ENCODE measurements around the gene CCER1.
"Not testable (repeated sequence)": the region's sequence is repeated elsewhere in the genome, so short reads cannot be mapped to it uniquely, and the experiment has no call there.

Gene CCER1, protein sequence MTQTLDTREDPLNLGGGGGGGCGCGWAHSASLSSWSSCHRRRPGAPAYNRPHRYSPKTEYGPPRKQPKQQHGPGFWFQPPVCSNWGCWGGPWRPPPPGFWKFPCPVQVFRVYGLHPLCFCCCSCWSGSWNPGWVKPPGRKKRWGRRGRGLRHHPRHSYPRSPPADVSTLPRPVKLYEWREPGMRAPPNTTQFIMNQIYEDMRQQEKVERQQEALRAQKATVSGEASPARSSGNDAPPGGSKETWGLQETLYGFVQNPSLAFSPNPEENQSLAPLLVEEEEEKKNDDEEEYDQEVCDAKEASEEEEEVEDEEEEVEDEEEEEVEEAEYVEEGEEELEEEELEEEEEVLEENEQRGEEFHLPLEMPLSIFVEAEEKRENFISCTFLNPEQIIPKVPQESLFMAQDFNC

DNA sequence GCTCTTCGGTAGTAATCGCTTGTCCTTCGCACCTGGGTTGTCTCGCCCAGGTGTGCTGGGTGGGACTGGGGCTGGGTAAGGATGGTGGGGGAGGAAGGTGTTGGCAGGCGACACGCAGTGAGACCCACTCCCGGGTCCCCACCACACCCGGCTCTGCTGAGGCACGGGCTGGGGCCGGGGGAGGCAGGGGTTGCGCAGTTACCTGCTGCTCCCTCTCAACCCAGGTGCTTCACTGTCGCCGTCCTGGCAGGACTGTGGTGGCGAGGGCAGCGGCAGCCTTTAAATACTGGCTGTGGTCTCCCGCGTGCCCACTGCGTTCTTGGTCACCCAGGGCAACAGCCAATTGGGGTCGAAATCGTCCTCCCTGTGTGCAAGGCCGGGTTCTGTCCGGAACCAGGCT is at the start of gene CCER1:
CCER1 (minus strand) TSS at position 256 of the 400 bp plus-strand sequence. CDS start 434 bp downstream, outside the sequence.
- DNase-seq, result no peak

DNA sequence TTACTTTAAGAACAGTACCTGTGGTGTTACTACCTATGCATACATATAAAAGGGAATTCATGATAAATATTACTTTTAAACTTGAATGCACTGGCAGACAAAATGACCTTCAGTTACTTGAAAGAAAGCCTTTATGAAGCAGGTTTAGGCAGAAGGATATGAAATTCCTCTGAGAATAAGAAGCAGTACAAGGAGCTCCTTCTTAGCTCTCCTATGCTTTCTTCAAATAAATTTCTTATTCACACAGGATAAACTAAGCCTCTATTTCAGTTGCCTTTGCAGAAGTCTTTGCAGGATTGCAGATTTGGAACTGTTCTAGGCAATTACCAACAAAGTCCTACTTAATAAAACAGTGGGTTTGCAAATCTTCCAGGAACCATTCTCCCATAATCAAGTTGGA is 48.8 kb upstream of the CCER1 start:
- no peak for DNase-seq

DNA sequence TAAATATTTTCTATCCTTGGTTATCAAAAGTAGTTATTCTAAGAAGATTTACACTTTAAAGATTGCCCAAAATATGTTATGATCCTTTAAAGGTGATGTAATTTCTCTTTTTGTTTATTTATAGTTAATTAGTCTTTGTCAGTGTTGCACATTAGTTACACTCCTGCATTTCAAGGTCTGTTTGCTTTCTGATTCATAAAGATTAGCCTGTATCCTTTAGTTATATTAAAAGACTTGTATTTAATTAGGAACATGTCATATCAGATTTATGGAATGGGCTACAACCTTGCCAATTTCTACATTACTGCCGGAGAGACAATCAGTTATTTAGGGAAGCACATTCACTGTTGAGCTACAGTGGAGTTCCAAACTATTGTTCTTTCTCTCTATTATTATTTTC is 46.3 kb upstream of the CCER1 start:
- no peak for DNase-seq

DNA sequence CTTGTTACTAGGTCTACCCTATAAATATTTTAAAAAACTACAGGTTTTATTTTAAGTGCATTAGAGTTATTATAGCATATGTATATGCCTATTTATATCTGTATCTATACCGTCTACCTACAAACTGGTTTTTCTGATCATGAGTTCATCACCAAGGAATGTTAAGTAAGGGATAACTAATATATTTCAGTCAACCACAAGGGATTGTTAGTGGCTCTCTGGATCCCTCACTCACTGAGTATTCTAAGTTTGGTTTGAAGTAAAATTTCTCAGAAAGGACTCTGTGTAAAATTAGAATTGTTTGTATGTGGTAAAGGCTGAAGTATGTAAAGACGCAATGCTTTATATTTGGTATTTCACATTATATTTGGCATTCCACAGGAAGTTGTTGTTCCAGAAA is 45.0 kb upstream of the CCER1 start:
- DNase-seq, result no peak

DNA sequence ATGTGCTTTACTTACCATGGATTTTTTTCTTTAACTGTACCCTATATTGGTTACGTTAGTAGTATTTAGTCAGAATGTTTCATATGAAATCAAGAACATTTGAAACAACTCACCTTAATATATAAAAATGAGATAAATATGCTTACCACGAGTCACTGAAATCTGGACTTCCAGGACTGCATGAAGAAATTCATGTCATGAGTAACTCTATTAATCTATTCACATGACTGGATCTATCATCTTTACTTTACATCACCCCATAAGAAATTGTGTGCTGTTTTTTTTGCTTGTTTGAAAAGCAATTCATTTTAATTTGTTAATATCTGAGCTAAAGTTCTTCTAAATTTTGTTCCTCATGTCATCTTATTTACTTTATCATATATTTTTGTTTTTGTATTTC is 44.6 kb upstream of the CCER1 start:
- DNase-seq, result no peak

DNA sequence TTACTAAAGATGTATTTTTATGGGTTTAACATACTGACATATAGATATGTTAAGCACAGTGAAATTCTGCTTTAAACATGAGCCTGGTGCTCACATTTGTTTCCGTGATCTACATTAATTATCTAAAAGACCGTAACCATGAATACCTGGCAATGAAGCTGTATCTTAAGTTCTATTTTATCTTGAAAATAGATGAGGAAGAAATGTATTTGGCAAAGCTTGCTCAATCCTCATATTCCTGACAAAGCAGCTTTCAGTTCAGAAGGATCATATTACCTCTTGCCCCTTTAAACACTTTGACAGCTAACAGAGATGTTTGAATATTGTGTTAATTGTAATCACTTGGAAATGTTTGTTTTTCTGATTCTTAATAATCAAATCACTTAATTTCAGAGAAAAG is 40.0 kb upstream of the CCER1 start:
- DNase-seq, result no peak

DNA sequence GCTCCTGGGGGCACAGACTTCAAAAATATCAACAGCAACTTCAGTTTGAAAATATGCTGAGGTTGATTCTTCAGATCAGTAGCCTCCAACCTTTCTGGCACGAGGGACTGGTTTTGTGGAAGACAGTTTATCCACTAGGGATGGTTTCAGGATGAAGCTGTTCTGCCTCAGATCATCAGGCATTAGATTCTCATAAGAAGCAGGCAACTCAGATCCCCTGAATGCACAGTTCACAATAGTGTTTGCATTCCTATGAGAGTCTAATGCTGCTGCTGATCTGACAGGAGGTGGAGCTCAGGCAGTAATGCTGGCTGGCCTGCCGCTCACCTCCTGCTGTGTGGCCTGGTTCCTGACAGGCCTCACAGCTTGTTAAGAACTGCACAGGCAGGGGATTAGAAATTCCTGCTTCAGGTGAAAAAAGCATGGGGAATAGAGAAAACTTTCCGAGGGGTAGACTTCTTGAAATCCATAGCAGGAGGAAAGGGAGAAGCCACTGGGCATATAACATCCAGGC is 37.0 kb upstream of the CCER1 start:
- DNase-seq, result no peak

DNA sequence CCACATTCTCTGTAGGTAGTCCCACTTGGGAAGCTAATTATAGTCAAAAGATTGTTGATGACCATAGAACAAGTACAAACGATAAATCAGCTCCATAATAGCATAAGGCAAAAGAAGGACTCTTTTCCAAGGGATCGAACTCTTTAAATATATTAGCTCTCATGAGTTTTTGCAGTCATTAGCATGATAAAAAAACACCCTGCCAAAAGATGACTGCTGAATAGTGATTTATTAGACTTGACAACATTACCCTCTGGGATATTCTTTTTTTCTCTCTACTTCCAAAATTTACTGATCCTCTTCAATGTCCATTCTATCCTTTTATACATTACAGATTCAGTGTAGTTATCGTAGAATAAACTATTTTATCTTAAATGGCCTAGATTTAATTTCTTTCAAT is 35.6 kb upstream of the CCER1 start:
- DNase-seq, result no peak

DNA sequence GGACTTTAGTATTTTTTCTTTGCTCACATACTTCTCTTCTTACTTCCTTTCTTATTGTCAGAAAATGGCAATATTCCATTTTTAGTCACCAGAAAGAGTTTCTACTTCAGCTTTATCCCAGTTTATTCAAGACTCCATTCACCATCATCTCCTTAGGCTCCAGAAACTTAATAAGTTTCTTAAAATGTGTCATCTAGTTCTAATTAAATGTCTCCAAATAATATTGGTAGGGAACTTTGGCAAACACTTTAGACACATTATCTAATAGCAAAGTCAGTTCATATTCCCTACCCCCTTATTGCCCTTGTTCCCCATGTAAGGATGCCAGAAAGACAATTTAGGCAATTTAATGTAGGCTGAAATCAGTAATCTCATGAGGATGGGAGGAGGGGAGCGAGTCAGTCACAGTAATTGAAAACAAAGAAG is 34.7 kb upstream of the CCER1 start:
- no peak for DNase-seq

DNA sequence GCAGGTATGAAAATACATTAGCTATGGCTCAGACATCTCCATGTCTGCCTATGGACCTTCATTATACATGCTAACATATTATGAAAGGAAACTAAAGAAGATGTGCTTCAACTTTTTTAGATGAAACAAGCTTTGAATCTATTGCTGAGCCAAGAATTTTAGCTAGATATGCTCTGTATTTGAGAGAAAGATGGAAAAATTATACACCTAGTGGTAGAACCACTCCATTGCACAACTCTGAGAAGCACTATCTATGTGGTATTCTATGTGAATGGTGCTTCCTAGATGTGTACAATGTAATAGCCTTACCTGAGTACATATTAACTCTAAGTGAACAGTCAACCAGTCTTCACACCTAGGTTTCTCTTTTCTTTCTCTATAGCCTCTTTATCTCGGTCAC is 32.5 kb upstream of the CCER1 start:
- no peak for DNase-seq

DNA sequence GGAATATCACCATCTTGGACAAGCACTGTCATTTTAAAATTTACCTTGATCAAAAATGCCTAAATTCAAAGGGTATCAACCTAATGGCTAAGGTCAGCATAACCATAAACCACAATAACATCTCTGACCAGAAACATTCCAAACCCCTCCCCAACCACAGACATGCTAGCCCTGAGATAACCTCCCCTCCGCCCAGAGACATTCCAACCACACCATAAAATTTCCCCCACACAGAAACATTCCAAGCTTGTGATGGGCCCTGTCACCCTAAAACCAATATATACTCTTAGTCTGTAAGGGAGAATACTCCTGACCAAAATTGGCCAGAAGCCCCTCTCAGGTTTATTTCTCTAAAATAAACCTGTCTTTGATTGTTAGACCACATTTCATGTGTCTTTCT is 32.1 kb upstream of the CCER1 start:
- DNase-seq, result no peak

DNA sequence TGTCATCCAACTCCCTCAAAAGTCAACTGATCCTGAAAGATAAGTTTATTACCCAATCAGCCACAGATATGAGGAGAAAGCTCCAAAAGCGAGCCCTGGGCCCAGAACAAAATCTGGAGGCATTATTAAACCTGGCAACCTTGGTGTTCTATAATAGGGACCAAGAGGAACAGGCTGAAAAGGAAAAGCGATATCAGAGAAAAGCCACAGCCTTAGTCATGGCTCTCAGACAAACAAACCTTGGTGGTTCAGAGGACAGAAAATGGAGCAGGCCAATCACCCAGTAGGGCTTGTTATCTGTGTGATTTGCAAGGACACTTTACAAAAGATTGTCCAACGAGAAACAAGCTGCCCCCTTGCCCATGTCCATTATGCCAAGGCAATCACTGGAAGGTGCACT is 30.4 kb upstream of the CCER1 start:
- DNase-seq, result not testable (repeated sequence)

DNA sequence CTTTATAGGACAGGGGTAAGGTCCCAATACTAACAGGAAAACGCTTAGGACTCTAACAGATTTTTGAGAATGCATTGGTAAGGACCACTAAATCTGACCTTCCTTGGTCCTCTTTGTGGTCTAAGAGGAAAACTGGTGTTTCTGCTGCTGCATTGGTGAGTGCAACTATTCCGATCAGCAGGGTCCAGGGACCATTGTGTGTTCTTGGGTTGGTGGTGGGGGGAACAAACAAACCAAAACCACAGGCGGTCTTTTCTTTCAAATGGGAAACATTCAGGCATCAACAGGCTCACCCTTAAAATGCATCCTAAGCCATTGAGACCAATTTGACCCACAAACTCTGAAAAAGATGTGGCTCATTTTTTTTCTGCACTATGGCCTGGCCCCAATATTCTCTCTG is 29.1 kb upstream of the CCER1 start:
- no peak for DNase-seq

DNA sequence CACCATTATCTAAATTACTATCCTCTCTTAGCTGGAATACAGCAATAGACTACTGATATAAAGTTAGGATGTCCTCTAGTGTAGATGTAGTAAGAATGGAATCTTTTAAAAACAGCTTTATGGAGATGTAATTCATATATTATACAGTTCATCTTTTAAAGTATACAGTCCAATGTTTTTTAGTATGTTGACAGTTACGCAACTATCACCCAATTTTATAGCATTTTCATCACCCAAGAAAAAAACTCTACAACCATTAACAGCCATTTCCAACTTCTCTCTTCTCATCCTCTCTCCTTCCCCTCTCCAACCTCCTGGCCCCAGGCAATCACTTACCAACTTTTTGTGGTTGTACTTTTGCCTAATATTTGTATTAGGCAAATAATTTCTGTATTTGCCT is 27.2 kb upstream of the CCER1 start:
- DNase-seq, result no peak

DNA sequence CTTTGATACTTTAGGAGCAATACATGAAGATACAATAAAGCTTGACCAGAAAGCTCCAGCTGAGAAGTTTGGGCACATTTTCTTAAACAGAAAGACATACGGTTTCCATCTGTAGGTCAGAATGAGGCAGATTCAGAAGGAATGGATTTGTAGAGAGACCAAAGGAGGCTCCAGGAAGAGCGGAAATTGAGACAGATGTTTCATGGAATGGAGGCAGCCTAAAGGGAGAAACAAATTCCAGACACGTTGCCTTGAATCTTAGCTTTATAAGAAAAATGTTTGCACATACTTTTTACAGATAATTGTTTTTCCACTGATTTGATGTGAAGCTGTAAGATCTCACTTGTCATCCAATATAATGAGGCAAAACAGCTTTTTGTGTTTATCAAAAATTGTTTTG is 25.0 kb upstream of the CCER1 start:
- no peak for DNase-seq

DNA sequence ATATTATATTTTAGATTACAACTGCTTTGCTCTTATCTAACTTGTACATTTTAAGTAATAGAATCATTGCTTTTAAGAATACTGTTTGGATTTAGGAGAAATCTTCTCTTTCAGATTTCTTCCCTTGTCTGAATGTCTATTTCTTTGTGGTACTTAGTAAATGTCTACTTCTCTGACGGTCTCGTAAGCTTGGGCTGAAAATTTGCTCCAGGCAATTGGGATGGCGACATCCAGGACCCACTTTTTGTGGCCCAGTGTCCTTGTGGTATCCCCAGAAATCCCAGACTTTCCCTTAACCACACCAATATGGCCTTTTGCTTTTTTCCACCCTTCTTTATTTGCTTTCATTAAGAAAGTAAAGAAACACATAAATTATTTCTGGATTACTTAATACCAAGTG is 24.0 kb upstream of the CCER1 start:
- no peak for DNase-seq

DNA sequence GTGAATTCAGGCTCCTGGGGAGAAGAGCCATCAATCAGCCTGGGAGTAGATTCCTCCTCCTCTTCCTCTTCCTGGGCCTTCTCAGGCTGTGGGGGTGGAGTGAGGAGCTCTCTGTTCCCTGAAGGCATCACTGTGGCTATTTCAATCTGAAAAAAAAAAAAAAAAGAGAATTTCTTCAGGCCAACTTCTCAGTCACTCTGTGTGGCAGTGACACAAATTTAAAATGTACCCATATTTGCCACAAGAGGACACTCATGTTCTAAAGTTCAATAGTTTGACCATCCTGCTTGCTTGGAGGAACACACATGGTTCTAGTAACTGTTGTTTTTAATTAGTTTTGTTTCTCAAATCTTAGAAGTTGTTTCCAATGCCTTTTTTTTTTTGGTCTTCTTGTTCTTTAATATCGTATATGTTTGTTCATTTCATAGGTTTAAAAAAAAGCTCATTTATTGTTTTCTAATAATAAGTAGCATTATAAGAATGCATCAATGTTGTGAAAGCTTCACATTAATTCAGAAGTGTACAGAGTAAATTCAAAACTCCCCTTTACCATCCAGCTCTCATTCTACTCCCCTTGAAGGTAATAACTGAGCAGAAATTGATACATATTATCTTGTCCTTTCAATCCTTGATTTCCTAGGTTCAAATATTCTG is 23.3 kb upstream of the CCER1 start:
- peak; percentile 4 to 50 for DNase-seq

DNA sequence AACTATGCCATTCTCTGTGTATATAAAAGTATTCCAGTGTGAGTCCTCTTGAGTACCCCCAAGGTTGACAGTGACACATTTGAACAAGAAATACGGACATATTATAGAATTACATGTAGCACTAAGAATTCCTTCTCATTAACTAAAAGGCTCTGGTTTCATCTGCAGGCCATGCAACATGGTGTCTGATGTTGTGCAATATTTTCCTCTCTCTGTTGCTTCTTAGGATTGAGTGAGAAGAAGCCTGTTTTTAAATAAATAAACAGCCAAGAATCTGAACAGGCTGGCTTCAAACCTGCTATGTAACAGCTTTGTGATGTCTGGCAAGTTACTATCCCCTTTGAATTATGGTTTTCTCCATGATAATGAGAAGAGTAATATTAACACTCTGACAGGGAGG is 22.2 kb upstream of the CCER1 start:
- no peak for DNase-seq

DNA sequence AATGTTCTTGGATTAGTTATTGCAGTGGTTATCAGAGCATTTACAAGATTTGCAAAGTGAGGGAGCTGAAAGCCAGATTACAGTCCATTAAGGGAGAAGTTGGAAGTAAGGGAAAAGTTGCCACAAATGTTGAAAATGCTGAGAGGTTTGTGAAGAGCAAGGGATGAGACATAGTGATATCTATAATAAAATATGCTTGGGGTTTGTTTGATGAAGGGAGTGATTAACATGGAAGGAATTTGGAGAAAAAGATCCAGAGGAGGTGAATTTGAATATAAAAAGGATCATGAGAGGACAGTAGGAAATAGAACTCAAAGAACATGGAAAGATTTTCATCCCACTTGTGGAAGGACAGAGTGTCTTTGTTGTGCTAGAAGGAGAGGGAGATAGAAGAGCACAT is 19.3 kb upstream of the CCER1 start:
- DNase-seq, result no peak

DNA sequence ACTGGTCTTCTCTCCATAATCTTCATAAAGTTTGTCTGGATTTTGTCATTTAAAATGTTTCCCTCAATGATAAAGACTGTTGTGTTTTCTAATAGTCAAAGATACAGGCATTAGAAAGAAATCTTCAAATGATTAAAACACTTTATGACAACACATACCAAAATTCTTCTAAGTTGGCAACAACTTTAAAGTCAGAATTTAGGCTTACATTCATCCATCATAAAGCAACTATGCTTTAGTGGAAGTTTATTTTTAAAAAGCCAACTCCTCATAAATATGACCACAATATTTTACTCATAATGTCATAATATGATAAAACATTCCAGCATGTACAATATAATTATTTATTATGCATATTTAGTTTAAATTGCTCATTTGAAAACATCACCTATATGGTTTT is 17.2 kb upstream of the CCER1 start:
- DNase-seq, result no peak

DNA sequence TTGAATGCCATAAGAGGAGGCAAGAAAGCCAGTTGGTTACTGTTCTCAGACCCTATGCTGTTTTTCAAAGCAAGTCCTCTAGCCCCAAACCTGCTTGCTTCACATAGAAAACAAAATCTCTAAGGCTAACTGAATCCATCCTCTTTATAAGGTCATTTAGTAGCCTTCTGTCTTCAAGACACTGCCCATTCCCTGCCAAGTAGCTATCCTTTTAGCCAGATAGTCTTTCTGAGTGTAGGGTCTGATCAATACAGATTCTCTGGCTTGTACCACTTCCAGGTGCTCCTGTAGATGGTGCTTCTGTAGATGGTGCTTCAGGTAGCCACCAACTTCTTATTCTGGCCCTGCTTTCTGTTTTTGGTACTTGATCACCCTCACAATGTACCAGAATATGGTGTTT is 15.9 kb upstream of the CCER1 start:
- no peak for DNase-seq

DNA sequence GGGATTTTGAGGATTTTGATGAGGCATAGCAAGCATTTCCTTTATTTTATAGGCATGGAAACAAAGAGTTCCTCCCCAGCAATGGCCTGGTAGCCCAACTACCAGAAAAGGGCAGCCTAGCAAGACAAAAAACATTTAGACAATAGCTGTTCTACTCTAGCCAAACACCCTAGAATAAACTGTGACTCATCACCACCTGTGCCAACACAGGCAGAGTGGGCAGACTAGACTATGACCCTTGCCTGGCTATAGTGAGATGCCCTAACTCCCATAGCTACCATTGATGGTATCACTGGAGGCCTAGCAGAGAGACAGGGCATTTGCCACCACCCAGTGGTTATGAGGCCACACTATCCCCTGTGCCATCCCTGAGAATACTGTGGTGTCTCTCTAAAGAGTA is 15.5 kb upstream of the CCER1 start:
- no peak for DNase-seq

DNA sequence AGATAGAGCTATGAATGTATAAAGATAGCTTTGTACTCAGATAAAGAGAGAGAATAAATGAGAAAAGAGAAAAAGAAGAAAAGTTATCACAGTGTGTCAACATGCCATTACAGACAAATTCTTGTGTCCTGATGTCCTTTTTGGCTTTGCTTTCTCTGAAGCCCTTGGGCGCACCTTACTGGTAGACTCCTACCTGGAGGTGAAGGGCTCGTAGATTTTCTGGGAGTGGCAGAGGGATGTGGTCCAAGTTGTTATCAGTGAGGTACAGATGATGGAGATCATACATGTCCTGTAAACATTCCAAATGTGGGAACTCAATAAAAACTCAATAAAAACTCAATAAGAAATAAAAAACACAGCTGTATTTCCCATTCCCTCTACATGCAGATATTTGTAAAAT is 14.9 kb upstream of the CCER1 start:
- DNase-seq, result no peak

DNA sequence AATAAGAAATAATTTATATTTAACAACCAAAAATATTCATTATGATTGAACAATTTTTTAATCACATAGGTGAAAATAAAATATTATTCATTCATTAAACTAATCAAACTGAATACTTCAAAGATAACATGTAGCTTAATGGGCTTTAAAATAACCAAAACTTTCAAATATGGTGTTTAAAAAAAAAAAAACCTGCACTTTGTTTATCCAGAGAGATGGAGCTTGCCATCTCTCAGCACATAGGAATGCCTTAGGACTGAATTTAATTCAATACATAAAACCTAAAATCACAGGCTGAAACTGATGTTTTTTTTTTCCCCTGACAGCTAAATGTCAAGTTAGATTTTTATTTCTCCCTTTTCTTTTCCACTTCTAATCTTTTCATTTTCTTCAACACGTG is 14.4 kb upstream of the CCER1 start:
- DNase-seq, result no peak

DNA sequence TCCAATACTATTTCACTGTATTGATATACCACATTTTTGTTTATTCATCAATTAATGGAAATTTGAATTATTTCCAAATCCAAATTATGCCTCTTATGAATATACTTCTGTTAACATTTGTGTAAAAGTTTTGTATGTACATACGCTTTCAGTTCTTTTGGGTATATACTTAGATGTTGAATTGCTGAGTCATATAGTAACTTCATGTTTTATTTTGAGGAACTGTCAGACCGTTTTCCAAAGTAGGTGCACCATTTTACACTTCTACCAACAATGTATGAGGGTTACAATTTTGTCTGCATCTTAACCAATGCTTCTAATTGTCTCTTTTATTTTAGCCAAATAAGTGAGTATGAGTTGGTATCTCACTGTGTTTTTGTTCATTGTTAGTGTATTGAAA is 10.2 kb upstream of the CCER1 start:
- no peak for DNase-seq
